Activated CD8-positive, alpha-beta memory T cell treated with anti-CD3 and anti-CD28 coated beads for 1 hour (primary cell): Measurements from ENCODE around the gene RABEP1.
"Not testable (repeated sequence)": the region's sequence is repeated elsewhere in the genome, so short reads cannot be mapped to it uniquely, and the experiment has no call there.

Source experiments
- DNase-seq, 2 donors: peaks; one replicate each; pipeline ENCODE4 v3.0.0-alpha.2; 2020; ENCODE audit warnings: low read depth in 1 of 2; ENCODE audit errors: extremely low read depth in 1 of 2

RABEP1 gene, protein sequence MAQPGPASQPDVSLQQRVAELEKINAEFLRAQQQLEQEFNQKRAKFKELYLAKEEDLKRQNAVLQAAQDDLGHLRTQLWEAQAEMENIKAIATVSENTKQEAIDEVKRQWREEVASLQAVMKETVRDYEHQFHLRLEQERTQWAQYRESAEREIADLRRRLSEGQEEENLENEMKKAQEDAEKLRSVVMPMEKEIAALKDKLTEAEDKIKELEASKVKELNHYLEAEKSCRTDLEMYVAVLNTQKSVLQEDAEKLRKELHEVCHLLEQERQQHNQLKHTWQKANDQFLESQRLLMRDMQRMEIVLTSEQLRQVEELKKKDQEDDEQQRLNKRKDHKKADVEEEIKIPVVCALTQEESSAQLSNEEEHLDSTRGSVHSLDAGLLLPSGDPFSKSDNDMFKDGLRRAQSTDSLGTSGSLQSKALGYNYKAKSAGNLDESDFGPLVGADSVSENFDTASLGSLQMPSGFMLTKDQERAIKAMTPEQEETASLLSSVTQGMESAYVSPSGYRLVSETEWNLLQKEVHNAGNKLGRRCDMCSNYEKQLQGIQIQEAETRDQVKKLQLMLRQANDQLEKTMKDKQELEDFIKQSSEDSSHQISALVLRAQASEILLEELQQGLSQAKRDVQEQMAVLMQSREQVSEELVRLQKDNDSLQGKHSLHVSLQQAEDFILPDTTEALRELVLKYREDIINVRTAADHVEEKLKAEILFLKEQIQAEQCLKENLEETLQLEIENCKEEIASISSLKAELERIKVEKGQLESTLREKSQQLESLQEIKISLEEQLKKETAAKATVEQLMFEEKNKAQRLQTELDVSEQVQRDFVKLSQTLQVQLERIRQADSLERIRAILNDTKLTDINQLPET

DNA sequence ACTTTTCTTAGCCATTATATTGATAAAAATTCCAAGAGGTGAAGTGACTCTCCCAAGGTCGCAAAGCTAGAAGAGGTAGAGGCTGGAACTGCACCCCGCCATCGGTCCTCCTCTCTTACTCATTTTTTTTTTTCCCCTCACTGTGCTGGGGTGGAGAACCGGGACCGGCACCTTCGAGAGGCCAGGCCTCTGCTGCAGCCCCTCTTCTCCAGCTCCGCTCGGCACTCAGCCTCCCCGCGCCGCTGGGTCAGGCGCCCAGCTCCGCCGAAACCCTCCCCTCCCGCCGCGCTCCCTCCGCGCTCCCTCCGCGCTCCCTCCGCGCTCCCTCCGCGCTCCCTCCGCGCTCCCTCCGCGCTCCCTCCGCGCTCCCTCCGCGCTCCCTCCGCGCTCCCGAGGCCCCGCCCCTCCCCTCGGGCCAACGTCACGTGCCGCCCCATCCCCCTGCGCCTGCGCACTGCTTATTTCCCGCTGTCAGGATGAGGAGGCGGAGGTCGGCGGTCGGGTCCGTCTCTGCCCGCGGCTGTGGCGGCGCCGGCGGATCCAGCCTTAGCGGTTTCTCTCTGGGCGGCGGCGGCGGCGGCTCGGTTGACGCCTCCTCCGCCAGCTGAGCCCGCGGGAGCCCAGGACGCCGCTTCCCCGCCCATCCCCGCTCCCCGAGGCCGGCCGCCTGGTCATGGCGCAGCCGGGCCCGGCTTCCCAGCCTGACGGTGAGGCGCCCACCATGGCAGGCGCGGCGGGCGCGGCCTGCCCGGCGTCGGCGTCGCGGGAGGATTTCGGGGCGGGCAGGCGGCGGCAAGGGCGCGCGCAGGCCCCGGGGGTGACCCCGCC, at the start of gene RABEP1:
Gene RABEP1 (plus strand): TSS at position 471 of the 828 bp plus-strand sequence. CDS start 203 bp downstream, at position 674.
- DNase-seq: peak; percentile 90 to 92

GRCh38 chr17:5233492-5233891, 48.6 kb upstream of the RABEP1 start:
- DNase-seq: not testable (repeated sequence)

GRCh38 chr17:5234645-5235576, 47.2 kb upstream of the RABEP1 start, which contains the start of gene SCIMP:
Gene SCIMP, minus strand, starts transcription at chr17:5234860. Its CDS starts 105 bp downstream, at chr17:5234755.
- no peak for DNase-seq

GRCh38 chr17:5236938-5237540, 45.0 kb upstream of the RABEP1 start:
- no peak for DNase-seq

- no peak for DNase-seq
Measured at GRCh38 chr17:5237541-5238016, 44.5 kb upstream of the RABEP1 start.

GRCh38 chr17:5238333-5238732, 43.8 kb upstream of the RABEP1 start:
- DNase-seq: no peak

- not testable (repeated sequence) for DNase-seq
Measured at GRCh38 chr17:5239769-5240168, 42.3 kb upstream of the RABEP1 start.

DNA sequence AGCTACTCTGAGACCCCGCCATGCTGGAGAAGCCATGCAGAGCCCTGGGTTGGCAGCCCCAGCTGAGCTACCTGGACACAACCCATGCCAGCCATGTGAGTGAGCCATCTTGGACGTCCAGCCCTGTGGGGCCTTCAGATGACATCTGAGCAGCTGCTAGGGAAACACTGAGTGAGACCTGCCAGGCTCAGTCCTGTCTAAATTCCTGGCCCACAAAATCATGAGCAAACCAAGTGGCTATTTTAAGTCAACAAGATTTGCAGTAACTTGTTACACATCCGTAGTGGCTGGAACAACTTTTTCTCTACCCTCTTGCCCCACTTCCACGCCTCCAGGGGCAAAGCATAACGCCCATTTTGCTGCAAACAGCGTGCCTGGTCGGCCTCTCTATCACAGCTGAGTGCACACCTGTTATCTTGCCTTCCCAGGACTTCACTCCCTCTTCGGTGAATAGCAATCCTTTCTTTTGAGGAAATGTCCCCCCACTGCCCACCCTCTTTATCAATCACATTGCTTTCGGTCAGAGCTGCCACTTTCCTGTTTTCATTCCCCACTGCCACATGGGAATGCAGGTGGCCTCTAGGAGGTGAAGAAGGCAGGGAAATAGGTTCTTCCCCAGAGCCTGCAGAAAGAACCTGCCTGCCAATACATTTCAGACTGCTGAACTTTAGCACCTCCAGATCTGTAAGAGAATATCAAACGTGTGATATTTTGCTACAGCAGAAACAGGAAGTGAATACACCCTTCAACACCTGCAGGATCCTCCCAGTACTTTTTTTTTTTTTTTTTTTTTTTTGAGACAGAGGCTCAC, 40.0 kb upstream of the RABEP1 start:
- DNase-seq: no peak

DNA sequence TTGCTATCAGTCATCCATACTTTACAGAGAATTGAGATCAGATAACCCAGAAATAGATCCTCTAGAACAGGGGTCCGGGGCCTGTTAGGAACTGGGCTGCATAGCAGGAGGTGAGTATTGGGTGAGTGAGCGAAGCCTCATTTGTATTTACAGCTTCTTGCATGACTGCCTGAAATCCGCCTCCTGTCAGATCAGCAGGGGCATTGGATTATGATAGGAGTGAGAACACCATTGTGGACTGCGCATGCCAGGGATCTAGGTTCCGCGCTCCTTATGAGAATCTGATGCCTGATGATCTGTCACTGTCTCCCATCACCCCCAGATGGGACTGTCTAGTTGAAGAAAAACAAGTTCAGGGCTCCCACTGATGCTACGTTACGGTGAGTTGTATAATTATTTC, 34.5 kb upstream of the RABEP1 start:
- DNase-seq: no peak

DNA sequence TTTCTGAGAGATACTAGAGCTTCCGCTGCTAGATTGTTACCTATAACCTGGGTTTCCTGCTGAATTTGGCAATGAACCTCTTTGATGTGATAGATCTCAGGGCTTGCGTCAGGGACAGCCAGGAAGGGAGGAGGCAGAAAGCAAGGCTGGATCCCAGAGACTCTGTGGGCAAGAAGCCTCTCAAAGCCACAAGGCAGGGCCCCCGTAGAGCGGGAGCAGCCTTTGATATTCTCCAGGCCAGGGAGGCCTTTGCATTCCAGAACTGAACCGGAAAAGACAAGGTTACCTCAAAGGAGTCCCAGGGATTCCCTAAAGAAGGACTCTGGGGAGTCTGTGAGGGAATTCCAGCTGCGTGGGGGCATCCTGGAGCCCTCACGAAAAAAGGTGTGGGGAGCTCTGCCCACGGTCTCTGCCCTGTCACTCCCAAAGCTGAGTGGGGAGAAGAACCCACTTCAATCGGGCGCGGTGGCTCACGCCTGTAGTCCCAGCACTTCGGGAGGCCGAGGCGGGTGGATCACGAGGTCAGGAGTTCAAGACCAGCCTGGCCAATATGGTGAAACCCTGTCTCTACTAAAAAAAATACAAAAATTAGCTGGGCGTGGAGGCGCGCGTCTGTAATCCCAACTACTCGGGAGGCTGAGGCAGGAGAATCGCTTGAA, 33.1 kb upstream of the RABEP1 start:
- DNase-seq: no peak

DNA sequence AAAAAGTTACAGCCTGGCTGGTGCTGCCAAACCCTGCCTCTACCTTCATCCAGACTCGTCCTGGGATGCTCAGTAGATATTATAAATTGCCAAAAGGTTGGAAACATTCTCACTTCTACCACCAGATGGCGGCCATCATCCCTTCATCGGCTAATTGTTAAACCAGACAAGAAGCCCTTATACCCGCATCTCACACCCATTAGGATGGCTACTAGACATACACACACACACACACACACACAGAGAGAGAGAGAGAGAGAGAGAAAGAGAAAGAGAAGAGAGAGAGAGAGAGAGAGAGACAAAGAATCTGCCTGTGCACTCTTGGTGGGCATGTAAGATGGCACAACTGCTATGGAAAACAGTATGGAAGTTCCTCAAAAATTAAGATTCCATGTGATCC, 32.5 kb upstream of the RABEP1 start:
- peak; percentile 36 to 37 for DNase-seq

- DNase-seq: no peak
Measured at GRCh38 chr17:5254414-5254813, 27.7 kb upstream of the RABEP1 start.

GRCh38 chr17:5254903-5255521, 27.1 kb upstream of the RABEP1 start:
- DNase-seq: no peak

GRCh38 chr17:5257124-5257523, 25.0 kb upstream of the RABEP1 start:
- DNase-seq: no peak

- no peak for DNase-seq
Measured at GRCh38 chr17:5260542-5260941, 21.5 kb upstream of the RABEP1 start.

DNA sequence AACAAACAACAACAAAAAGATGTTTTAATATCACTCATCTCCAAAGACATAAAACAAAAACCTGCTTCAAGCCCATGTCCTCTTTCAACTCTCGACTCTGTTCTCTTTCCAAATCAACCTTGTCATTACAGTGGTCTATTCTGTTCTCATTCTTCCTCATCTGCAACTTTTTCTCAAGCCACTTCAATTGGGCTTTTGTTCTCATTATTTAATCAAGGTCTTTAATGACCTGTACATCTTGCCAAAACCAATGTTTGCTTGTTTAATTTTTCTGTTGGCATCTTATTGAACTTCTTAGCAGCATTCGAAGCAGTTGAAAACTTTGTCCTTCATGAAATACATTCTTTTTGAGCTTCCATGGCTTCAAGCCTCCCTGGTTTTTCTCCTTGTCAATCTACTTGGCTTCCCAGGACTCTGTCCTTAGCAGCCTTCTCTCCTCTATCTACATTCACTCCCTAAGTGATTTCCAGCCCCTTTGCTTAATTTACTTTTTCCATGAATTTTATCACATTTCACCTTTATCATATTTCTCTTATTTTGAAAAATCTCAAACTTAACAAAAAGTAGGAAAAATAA, 19.6 kb upstream of the RABEP1 start:
- DNase-seq: no peak

GRCh38 chr17:5263441-5263840, 18.6 kb upstream of the RABEP1 start:
- no peak for DNase-seq
